ENCODE data around the gene MRPS12. TPM values are rescaled to one million over a fixed set of nuclear protein-coding genes. Genes with fewer than 3 reads are reported as not detected.

Gene MRPS12
- total RNA-seq, 1 experiment from 2014 or later, result 84.8 TPM

- CTCF ChIA-PET, result no interaction called here
- TF ChIP-seq, protein P1, sequence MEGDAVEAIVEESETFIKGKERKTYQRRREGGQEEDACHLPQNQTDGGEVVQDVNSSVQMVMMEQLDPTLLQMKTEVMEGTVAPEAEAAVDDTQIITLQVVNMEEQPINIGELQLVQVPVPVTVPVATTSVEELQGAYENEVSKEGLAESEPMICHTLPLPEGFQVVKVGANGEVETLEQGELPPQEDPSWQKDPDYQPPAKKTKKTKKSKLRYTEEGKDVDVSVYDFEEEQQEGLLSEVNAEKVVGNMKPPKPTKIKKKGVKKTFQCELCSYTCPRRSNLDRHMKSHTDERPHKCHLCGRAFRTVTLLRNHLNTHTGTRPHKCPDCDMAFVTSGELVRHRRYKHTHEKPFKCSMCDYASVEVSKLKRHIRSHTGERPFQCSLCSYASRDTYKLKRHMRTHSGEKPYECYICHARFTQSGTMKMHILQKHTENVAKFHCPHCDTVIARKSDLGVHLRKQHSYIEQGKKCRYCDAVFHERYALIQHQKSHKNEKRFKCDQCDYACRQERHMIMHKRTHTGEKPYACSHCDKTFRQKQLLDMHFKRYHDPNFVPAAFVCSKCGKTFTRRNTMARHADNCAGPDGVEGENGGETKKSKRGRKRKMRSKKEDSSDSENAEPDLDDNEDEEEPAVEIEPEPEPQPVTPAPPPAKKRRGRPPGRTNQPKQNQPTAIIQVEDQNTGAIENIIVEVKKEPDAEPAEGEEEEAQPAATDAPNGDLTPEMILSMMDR (conservative IDR thresholded peaks at IDR 0.05), result no peak
- TF ChIP-seq EZH2 (IDR thresholded peaks at IDR 0.05; ENCODE audit: low read depth), result no peak
- no peaks in the 10 kb centered on the region for H3K27me3 ChIP-seq (ENCODE audit: insufficient read depth, low read depth)
- H3K9me3 ChIP-seq (ENCODE audit: insufficient read depth, low read depth), result 0 out of 2 replicates have a peak, but pooled peaks cover 3% of the 10 kb centered on the region
- H2AFZ ChIP-seq, result peak overlapping the region; percentile 80
- intact Hi-C loops (cut with micrococcal nuclease; ENCODE audit: unreplicated experiment), result loop anchor here (1.0 kb wide), 1 partner anchor 30 kb away; the partner anchor contains the start of genes MRPS12 and SARS2
- no peaks in the 10 kb centered on the region for H3K9me2 ChIP-seq (ENCODE audit: insufficient read depth)
- H3K27ac ChIP-seq, result peak overlapping the region; percentile 64
- TSS peak; percentile 61 for BruUV-seq (replicated peaks)
- H3K4me3 ChIP-seq, result peak overlapping the region; percentile 62
- no peaks in the 10 kb centered on the region for H3K36me3 ChIP-seq (ENCODE audit: low read depth)
- H4K20me1 ChIP-seq (ENCODE audit: insufficient read depth), result no peaks in the 10 kb centered on the region
- DNase-seq, result no peak
- H3K79me2 ChIP-seq (ENCODE audit: low read depth), result peaks cover 24% of the 10 kb centered on the region
- peak overlapping the region; percentile 84 for H3K4me2 ChIP-seq
- no peaks in the 10 kb centered on the region for H3F3A ChIP-seq (ENCODE audit: insufficient read depth, low read depth)
- POLR2A ChIA-PET (ENCODE audit: unreplicated experiment), result interaction anchor here (0.5 to 0.9 kb wide), 9 partner anchors 12 to 495 kb away, joined by 3 to 26 read pairs (median 6); partner anchors contain the start of genes CCER2 and RASGRP4
- peaks cover 16% of the 10 kb centered on the region for H3K4me1 ChIP-seq (replicated peaks; ENCODE audit: insufficient read depth)
Measured at GRCh38 chr19:38900202-38900629, 30.5 kb upstream of the MRPS12 start.

GRCh38 chr19:38900743-38901190, 30.0 kb upstream of the MRPS12 start:
- no peaks in the 10 kb centered on the region for H4K20me1 ChIP-seq (ENCODE audit: insufficient read depth)
- CTCF ChIA-PET, result interaction anchor here (0.6 kb wide), 1 partner anchor 564 kb away, joined by 5 read pairs; no protein-coding TSS in a partner anchor
- peak overlapping the region; percentile 80 for H2AFZ ChIP-seq
- H3K9me3 ChIP-seq (ENCODE audit: insufficient read depth, low read depth), result 0 out of 2 replicates have a peak, but pooled peaks cover 3% of the 10 kb centered on the region
- POLR2A ChIA-PET (ENCODE audit: unreplicated experiment), result interaction anchor here (0.6 to 0.9 kb wide), 4 partner anchors 36 to 475 kb away, joined by 5 to 26 read pairs (median 6); partner anchors contain the start of gene RASGRP4
- no TSS peak for BruUV-seq (replicated peaks)
- no peak for DNase-seq
- peaks cover 16% of the 10 kb centered on the region for H3K4me1 ChIP-seq (replicated peaks; ENCODE audit: insufficient read depth)
- peak overlapping the region; percentile 84 for H3K4me2 ChIP-seq
- TF ChIP-seq, protein P1 (conservative IDR thresholded peaks at IDR 0.05), result no peak
- no peak for TF ChIP-seq EZH2 (IDR thresholded peaks at IDR 0.05; ENCODE audit: low read depth)
- intact Hi-C loops (cut with micrococcal nuclease; ENCODE audit: unreplicated experiment), result loop anchor here (1.0 kb wide), 1 partner anchor 30 kb away; the partner anchor contains the start of genes MRPS12 and SARS2
- H3K79me2 ChIP-seq (ENCODE audit: low read depth), result peaks cover 24% of the 10 kb centered on the region
- no peaks in the 10 kb centered on the region for H3K9me2 ChIP-seq (ENCODE audit: insufficient read depth)
- no peaks in the 10 kb centered on the region for H3F3A ChIP-seq (ENCODE audit: insufficient read depth, low read depth)
- no peaks in the 10 kb centered on the region for H3K27me3 ChIP-seq (ENCODE audit: insufficient read depth, low read depth)
- H3K36me3 ChIP-seq (ENCODE audit: low read depth), result no peaks in the 10 kb centered on the region
- H3K4me3 ChIP-seq, result peak overlapping the region; percentile 62
- H3K27ac ChIP-seq, result peak overlapping the region; percentile 64

DNA sequence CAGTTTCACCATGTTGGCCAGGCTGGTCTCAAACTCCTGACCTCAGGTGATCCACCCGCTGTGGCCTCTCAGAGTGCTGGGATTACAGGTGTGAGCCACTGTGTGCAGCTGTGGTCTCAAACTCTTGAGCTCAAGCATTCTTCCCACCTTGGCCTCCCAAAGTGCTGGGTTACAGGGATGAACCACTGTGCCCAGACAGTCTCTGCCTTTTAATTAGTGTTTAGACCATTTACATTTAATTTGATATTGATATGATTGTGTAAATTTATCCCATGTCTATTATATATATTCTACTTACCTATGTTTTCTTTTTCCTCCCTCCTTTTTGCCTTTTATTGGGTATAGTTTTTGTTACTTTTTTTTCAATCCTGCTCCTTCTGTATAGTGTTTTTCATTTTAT, 29.1 kb upstream of the MRPS12 start:
- H3K36me3 ChIP-seq (ENCODE audit: low read depth), result no peaks in the 10 kb centered on the region
- CTCF ChIA-PET, result interaction anchor here (0.6 kb wide), 1 partner anchor 1411 kb away, joined by 3 read pairs; no protein-coding TSS in a partner anchor
- H2AFZ ChIP-seq, result no peak overlapping the region
- peaks cover 16% of the 10 kb centered on the region for H3K4me1 ChIP-seq (replicated peaks; ENCODE audit: insufficient read depth)
- 0 out of 2 replicates have a peak, but pooled peaks cover 3% of the 10 kb centered on the region for H3K9me3 ChIP-seq (ENCODE audit: insufficient read depth, low read depth)
- no peaks in the 10 kb centered on the region for H3K27me3 ChIP-seq (ENCODE audit: insufficient read depth, low read depth)
- TF ChIP-seq, protein P1 (conservative IDR thresholded peaks at IDR 0.05), result no peak
- no peak for TF ChIP-seq EZH2 (IDR thresholded peaks at IDR 0.05; ENCODE audit: low read depth)
- no TSS peak for BruUV-seq (replicated peaks)
- H3K27ac ChIP-seq, result no peak overlapping the region
- H3K79me2 ChIP-seq (ENCODE audit: low read depth), result peaks cover 24% of the 10 kb centered on the region
- H3K9me2 ChIP-seq (ENCODE audit: insufficient read depth), result no peaks in the 10 kb centered on the region
- no peaks in the 10 kb centered on the region for H4K20me1 ChIP-seq (ENCODE audit: insufficient read depth)
- H3K4me3 ChIP-seq, result no peak overlapping the region
- intact Hi-C loops (cut with micrococcal nuclease; ENCODE audit: unreplicated experiment), result no loop called here
- H3F3A ChIP-seq (ENCODE audit: insufficient read depth, low read depth), result no peaks in the 10 kb centered on the region
- H3K4me2 ChIP-seq, result no peak overlapping the region
- POLR2A ChIA-PET (ENCODE audit: unreplicated experiment), result no interaction called here
- no peak for DNase-seq

Measured in PC-9 (cell line).